Thymus (tissue), 11 donors: Measurements from ENCODE around the gene NAA40. TPM values are rescaled to one million over a fixed set of nuclear protein-coding genes. Genes with fewer than 3 reads are reported as not detected.

ENCODE experiments used
- DNase-seq, 9 donors: peaks; one replicate each; pipeline ENCODE4 v3.0.0-alpha.2; 2013; ENCODE audit warnings: low spot score in 9 of 9, low read depth in 6 of 9, missing footprints in 1 of 9
- H3K27ac ChIP-seq, 2 donors: one replicate each; pipeline ENCODE4 v1.5.1; 2013; ENCODE audit warnings: control low read depth in 1 of 2, low read depth in 1 of 2, low read length in 1 of 2, mild to moderate bottlenecking in 1 of 2, moderate library complexity in 1 of 2
- H3K27me3 ChIP-seq, 2 donors: one replicate each; pipeline ENCODE4 v1.5.1; 2013; ENCODE audit warnings: low read length in 1 of 2; ENCODE audit not compliant: control insufficient read depth in 2 of 2, insufficient read depth in 1 of 2
- H3K36me3 ChIP-seq, 2 donors: one replicate each; pipeline ENCODE4 v1.5.1; 2013; ENCODE audit warnings: low read length in 1 of 2, mild to moderate bottlenecking in 1 of 2, moderate library complexity in 1 of 2; ENCODE audit not compliant: control insufficient read depth in 2 of 2, insufficient read depth in 2 of 2
- H3K4me1 ChIP-seq, 2 donors: one replicate each; pipeline ENCODE4 v1.5.1; 2013; ENCODE audit warnings: low read length in 2 of 2; ENCODE audit not compliant: control insufficient read depth in 2 of 2, insufficient read depth in 2 of 2
- H3K4me3 ChIP-seq, 2 donors: one replicate each; pipeline ENCODE4 v1.5.1; 2013; ENCODE audit warnings: low read length in 2 of 2, control low read depth in 1 of 2, mild to moderate bottlenecking in 1 of 2
- H3K9me3 ChIP-seq, 2 donors: one replicate each; pipeline ENCODE4 v1.5.1; 2013; ENCODE audit warnings: low read length in 1 of 2, mild to moderate bottlenecking in 1 of 2; ENCODE audit not compliant: control insufficient read depth in 2 of 2, insufficient read depth in 1 of 2
- WGBS: extraction: QIAGEN DNeasy Blood & Tissue Kit; methylation state at CpG from one replicate; pipeline ENCODE4 v1.1.7; 2013; 5-methylcytosine and 5-hydroxymethylcytosine counted together
- polyA plus RNA-seq: library from polyadenylated mRNA; stranded (reverse); fragments of 200-250 nt; gene quantifications from one replicate; pipeline ENCODE4 v1.2.3, GENCODE V29; 2013
- total RNA-seq: library from RNA; stranded (reverse); fragments of 120-200 nt; gene quantifications from one replicate; pipeline ENCODE4 v1.2.4, GENCODE V29; 2013
- donor health status: healthy.

Gene NAA40
- total and polyA plus RNA-seq, 2 donors = 9.1 to 18.4 TPM

DNA sequence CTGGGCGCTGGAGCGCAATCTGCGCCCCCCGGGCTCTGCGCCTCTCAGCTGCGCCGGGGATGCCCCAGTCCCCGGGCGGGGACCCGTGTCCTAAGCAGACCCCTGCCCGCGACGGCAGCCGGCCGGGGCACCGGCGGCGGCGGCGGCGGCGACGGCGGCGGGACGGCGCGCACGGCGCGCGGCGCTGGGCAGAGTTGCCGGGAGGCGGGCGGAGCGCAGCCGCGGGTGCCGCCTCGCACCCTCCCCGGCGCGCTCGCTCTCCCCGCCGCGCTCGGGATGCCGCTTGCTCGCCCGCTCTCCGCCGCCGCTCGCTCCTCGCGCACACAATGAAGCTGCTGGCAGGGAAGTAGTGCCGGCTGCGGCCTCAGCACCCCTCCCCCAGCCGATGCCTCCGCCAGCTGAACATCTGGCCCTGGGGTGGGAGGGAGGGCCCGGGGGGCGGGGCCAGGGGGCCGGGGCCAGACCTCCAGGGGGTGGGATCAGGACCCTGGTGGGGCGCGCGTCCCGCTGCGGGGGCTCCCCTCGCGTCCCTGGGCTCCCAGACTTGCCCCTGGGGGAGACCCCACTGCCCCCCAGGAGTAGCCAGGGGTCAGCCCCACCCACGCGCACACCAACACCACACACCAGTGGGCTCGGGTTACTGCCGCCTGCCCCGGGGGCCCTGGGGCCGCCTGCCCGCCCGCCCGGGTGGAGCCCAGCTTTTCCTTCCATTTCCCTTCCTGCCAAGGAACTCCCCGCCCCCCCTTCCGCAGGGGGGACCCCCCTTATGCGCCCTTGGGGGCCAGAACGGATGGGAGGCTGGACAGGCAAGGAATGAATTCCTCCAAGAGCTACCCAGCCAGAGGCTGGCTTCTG, 21.7 kb upstream of the NAA40 start, which contains the start of gene RCOR2:
Gene RCOR2 (minus strand): TSS at position 328 of the 855 bp plus-strand sequence. CDS start 708 bp downstream, outside the sequence.
- peak within 1 kb of the TSS; percentile 54 for H3K4me3 ChIP-seq
- WGBS = under 1% methylated on average over 85 of the region's 85 CpGs
- peaks cover 3 to 47% of the 10 kb centered on the region in 2 donors for H3K27me3 ChIP-seq
- peak within 1 kb of the TSS in 1 of 2 donors; percentile 76 for H3K27ac ChIP-seq
- peak; percentile 46 to 94 (median 80) for DNase-seq
- peaks cover 15 to 50% of the 10 kb centered on the region in 2 donors for H3K4me1 ChIP-seq
- H3K9me3 ChIP-seq = no peaks in the 10 kb centered on the region
- no peaks in the 10 kb centered on the region for H3K36me3 ChIP-seq

DNA sequence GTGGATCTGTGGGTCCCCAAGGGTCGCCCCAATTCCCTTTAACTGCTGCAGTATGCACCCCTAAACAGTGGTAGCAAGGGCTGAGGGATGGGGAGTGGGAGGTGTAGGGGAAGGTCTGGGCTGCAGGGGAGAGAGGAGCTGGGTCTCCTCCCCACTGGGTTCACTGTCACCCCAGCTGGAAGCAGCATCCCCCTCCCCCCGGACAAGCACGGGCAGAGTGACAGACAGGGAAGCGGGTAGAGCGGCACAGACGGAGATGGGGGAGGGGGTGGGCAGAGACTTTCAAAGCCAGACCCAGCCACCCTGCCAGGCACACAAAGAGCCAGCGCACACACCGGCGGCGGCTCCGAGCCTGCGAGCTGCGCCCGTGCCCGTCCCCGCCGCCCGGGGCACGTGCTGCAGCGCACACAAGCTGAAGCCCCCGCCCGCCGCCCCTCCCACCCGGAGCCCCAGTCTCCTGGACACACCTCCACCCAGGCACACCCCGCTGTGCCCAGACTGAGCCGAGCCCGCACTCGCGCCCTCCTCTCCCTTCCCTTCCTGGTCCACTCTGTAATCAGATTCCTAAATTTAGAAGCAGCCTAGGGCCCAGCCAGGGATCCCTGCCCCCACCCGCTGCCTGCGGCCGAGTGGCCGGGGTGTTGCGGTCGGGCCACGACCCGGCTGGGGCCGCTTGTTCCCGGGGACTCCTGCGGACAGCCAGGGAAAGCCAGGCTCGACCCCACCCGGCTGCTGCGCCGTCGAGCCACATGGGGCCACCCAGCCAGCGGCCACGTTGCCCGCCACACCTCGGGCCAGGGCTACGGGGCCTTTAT, 20.9 kb upstream of the NAA40 start:
- peaks cover 15 to 50% of the 10 kb centered on the region in 2 donors for H3K4me1 ChIP-seq
- peak overlapping the region; percentile 49 to 54 for H3K4me3 ChIP-seq
- peaks cover 3 to 51% of the 10 kb centered on the region in 2 donors for H3K27me3 ChIP-seq
- peak overlapping the region in 1 of 2 donors; percentile 76 for H3K27ac ChIP-seq
- WGBS = 29% methylated on average over 50 of the region's 50 CpGs
- no peaks in the 10 kb centered on the region for H3K36me3 ChIP-seq
- no peaks in the 10 kb centered on the region for H3K9me3 ChIP-seq
- peak; percentile 43 to 86 (median 72) for DNase-seq

DNA sequence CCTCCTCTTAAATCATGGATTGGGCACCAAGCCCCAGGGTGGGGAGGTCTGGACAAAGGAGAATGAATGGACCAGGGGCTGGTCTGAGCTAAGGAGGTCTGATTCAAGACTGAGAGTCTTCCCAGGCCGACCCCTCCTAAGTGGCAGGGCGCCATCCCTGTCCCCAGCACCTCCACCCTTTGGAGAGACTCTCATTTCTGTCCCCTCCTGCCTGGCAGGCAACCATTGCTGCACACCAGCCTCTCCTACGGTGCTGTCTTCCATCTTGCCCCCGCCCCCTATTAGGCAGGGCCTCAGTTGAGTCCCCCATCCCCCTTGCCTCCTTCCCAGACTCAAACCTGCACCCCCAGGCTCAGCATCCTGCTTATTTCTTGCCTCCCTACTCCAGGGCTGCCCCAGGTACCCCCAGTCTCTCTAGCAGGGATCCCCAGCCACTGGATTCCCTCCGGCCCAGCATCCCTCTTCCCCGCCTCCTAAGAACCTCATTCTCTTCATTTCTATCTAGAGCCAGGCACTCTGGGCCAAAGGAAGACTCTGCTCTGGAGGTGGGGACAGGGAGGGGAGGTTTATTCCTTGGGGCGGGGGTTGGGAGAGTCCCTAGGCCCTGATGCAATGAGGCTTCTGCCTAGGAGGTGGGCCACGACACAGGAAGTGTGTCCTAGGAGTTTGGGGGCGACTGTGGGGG, 20.2 kb upstream of the NAA40 start:
- H3K27ac ChIP-seq = no peak overlapping the region
- H3K4me3 ChIP-seq = no peak overlapping the region
- peaks cover 3 to 55% of the 10 kb centered on the region in 2 donors for H3K27me3 ChIP-seq
- 75% methylated on average over 9 of the region's 9 CpGs for WGBS
- DNase-seq = peak in 1 of 9 donors; percentile 26
- H3K4me1 ChIP-seq = peaks cover 15 to 50% of the 10 kb centered on the region in 2 donors
- no peaks in the 10 kb centered on the region for H3K9me3 ChIP-seq
- no peaks in the 10 kb centered on the region for H3K36me3 ChIP-seq

DNA sequence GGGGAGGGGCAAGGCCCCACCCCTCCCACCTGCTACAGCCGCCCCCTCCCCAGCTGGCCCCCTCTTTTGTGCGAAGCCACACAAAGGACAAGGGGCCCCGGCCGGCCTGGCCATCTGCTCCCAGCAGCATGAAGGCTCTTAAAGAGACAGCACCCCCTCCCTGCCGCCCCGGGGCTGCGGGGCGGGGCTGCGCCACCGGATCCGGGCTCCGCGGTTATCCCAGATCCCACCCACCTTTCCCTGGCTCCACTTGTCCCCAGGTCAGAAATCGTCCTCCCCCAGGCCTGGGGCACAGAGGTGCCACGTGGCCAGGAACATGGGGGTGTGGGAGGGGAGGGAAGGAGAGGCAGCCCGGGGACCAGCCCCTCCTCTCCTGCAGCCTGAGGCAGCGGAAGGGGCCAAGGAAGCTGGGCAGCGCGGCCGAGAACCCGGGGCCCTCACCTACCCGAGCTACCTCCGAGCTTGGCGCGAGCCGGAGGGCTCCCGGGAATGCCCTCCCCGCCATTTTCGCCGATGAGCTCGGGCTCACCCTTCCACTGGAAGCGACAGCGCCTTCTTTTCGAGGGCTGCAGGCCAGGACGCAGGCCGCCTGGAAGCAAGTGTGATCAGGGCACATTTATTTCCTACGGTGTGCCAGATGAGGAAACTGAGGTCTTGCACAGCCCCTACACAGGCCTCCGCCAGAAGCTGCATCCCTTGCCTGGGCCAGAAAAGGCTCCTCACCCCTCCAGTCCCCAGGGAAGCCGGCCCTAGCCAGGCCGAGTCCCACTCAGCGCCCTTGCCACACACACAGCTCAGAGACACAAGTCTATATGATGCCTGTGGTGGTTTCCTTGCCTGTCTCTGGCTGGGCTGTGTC, 19.3 kb upstream of the NAA40 start:
- Histone ChIP-seq H3K27ac (peak overlapping the region in 1 of 2 donors; percentile 3), H3K4me3 (no peak overlapping the region), H3K27me3 (peaks cover 3 to 55% of the 10 kb centered on the region in 2 donors), H3K36me3 (no peaks in the 10 kb centered on the region), H3K9me3 (no peaks in the 10 kb centered on the region), H3K4me1 (peaks cover 15 to 50% of the 10 kb centered on the region in 2 donors)
- WGBS = 35% methylated on average over 41 of the region's 41 CpGs
- DNase-seq = peak in 1 of 9 donors; percentile 19

DNA sequence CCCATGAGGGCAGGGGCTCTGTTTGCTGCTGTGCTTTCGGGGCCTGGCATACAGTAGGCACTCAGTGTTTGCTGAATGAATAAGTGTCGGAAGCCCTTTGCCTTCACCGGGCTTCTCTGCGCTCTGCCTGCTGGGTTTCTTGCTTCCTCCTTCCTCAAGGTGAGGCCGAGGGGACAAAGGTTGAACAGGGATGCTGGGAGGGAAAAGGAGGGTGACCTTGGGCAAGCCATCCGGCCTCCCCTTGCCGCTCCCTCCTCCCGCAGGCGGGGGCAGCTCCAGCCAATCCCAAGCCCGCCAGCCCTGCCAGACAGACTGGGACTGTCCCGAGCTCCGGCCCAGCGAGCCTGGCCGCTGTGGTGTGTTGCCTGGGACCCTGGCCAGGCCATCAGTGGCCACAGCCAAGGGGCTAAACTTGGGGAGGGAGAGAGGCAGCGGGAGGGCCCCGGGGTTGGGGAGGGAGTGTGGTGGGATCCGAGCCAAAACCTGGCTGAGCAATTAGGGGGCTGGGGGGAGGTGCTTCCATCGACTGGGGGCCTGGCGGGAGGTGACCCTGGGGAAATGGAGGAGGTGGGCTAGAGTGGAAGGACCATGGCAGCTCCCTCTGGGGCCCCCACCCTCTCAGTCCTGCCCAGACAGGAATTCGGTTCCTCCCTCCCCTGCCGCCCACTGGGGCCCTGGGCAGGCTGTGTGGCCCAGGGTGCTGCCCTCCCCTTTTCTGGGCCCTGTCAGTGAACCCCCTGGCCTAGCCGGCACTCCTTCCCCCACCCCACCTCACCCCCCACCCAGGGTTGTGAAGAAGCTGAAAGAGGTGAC, 18.5 kb upstream of the NAA40 start:
- Histone ChIP-seq H3K27me3 (peaks cover 3 to 50% of the 10 kb centered on the region in 2 donors), H3K9me3 (no peaks in the 10 kb centered on the region), H3K36me3 (no peaks in the 10 kb centered on the region), H3K27ac (no peak overlapping the region), H3K4me1 (peaks cover 15 to 47% of the 10 kb centered on the region in 2 donors), H3K4me3 (no peak overlapping the region)
- 87% methylated on average over 22 of the region's 22 CpGs for WGBS
- DNase-seq = no peak

DNA sequence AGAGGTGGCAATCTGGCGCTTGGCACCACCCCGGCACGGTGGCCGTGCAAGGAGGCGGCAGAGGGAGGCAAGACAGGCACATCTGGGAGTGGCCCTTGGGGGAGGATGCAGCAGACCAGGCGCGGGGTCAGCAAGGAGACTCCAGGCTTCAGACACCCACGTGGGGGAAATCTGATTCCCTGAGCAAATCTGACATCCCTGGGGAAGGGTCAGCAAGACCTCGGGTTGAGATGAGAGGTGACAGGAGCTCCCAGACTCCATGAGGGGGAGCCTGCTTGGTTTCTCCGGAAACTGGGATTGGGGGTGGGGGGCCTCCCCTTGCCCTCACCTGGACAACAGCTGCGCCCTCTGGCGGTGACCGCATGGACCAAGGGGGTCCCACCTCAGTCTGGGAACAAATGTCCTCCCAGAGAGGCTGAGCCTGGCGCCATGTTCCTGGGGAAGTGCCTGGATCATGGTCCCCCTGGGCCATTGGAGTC, 17.8 kb upstream of the NAA40 start:
- no peak overlapping the region for H3K27ac ChIP-seq

DNA sequence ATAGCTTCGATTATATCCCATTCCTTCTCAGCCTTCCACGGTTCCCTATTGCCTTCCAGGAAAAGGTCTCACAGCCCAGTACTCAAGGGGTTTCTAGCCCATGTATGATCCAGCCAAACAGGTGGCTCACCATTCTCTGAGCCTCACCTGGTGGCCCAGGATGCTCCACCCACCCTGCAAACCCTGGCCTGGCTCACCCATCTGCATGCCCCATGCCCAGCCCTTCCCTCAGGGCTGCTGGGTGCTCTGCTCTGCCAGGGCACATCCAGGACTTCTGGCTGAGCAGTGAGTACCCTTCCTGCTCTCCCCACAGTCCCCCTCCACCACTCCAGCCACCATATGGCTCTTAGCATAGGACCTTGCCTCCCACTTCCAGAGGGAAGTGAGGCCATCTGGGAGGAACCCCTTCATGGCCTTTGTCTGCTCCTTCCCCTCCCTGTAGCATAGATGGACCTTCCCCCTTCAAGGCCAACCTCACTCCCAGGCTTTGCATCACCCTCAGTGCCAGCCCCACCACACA, 16.1 kb upstream of the NAA40 start:
- no peaks in the 10 kb centered on the region for H3K9me3 ChIP-seq
- H3K4me3 ChIP-seq = no peak overlapping the region
- WGBS = 96% methylated on average over 2 of the region's 2 CpGs
- no peak overlapping the region for H3K27ac ChIP-seq
- peaks cover 5 to 28% of the 10 kb centered on the region in 2 donors for H3K4me1 ChIP-seq
- H3K36me3 ChIP-seq = no peaks in the 10 kb centered on the region
- DNase-seq = no peak
- H3K27me3 ChIP-seq = peaks cover 3 to 34% of the 10 kb centered on the region in 2 donors

More for the DNA sequence above, 17.8 kb upstream of the NAA40 start:
- Histone ChIP-seq H3K4me1 (peaks cover 11 to 41% of the 10 kb centered on the region in 2 donors), H3K27me3 (peaks cover 3 to 45% of the 10 kb centered on the region in 2 donors), H3K9me3 (no peaks in the 10 kb centered on the region), H3K4me3 (no peak overlapping the region), H3K36me3 (no peaks in the 10 kb centered on the region)
- DNase-seq = peak in 4 of 9 donors; percentile 24 to 57 (median 42)
- WGBS = 53% methylated on average over 14 of the region's 14 CpGs
